Retinal pigment epithelial cell (primary cell): ENCODE results near the gene GALNT7.

Experiments used
- DNase-seq: peaks from one replicate; pipeline ENCODE4 v3.0.0-alpha.2; 2010; ENCODE audit warnings: low read depth
- H3K4me3 ChIP-seq: 2 replicates; pipeline ENCODE4 v1.5.1; 2011; ENCODE audit warnings: mild to moderate bottlenecking, low read length, control low read depth, moderate library complexity
- CTCF ChIP-seq: conservative IDR thresholded peaks from 2 replicates; pipeline ENCODE4 v1.5.1; 2011; ENCODE audit warnings: low read depth, low read length, control low read depth, inconsistent platforms

GALNT7 gene

DNA sequence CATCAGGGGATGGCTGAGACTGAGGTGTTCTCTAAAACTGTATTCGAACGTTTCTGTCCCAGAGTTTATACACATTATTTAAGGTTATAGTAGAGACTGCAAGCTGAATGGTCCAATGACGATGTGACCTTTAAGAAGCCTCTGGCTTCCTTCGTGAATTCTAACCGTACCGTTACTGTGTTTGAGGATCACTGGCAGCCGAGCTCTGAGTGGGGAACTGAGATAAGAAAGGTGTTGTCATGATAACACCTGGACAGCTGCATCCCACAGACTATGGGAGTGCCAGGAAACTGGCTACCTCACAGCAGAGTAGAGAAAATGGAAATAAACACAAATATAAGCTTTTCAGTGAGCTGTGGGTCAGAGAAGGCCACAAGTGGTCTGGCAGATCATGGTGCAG lies 106.5 kb downstream of the GALNT7 start:
- TF ChIP-seq CTCF: no peak
- no peak overlapping the region for H3K4me3 ChIP-seq
- no peak for DNase-seq

DNA sequence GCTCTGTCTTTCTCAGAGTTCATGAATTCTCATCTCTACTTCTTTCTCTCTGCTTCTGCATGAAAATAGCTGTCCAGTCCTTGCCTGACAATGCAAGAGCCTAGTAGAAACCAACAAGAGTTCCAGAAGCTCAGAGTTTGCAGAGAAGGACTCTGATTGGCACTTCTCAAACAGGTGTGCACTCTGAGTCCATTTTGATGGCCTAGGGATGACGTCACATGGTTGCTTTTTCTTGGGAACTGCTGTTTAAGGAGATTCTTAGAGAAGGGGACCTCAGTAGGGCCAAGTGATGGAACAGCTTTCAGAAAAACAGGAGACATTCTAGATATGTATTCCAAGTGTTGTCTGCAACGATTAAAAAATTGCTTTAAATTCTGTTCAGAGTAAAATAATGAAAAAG lies 108.7 kb downstream of the GALNT7 start:
- DNase-seq: no peak
- TF ChIP-seq CTCF: no peak
- no peak overlapping the region for H3K4me3 ChIP-seq

DNA sequence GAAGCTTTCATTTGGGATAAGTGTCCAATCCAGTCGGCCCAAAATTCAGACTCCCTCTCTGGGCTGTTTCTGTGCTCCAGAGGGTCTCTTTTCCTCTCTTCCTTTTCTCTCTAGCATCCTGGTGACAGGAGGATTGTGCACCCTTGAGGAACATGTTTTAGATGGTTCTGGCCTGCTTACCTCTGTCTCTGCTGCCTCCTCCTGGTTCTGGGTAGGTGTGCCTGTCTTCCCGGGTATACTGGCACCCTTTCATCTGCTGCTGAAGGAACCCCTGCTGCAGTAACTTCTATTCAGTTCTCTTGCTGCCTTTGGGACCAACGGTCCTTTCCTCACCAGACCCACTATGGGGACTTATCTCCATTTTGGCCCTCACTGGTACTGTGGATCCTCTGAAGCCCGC lies 112.4 kb downstream of the GALNT7 start:
- no peak overlapping the region for H3K4me3 ChIP-seq
- DNase-seq: no peak
- TF ChIP-seq CTCF: peak; percentile 2

- TF ChIP-seq CTCF: no peak
- DNase-seq: no peak
- H3K4me3 ChIP-seq: no peak overlapping the region
Observed at GRCh38 chr4:173281406-173282255, 113.0 kb downstream of the GALNT7 start.

GRCh38 chr4:173282256-173282562 lies 113.6 kb downstream of the GALNT7 start:
- no peak for DNase-seq
- H3K4me3 ChIP-seq: no peak overlapping the region
- TF ChIP-seq CTCF: no peak

GRCh38 chr4:173282626-173283025 lies 114.0 kb downstream of the GALNT7 start:
- DNase-seq: no peak
- H3K4me3 ChIP-seq: no peak overlapping the region
- no peak for TF ChIP-seq CTCF

- H3K4me3 ChIP-seq: no peak overlapping the region
- no peak for TF ChIP-seq CTCF
- DNase-seq: no peak
Observed at GRCh38 chr4:173284463-173284862, 115.9 kb downstream of the GALNT7 start.
